K562 (cell line): ENCODE data around the gene VIPR2. TPM values are rescaled to one million over a fixed set of nuclear protein-coding genes. Genes with fewer than 3 reads are reported as not detected.

Source experiments
- ATAC-seq: fragments of 200-7000 bp; cut with Tn5 transposase; 3 replicates; pipeline ENCODE4 v1.9.1; 2020; ENCODE audit warnings: moderate library complexity
- BruUV-seq: library from RNA; stranded (reverse); fragments of 400-500 nt; replicated peaks from 2 replicates; lab custom pipeline; 2021; lab: Mats Ljungman, UMichigan
- CTCF ChIA-PET: fragments of 300-600 bp; formaldehyde crosslinking; extraction: SDS; loops from one replicate; lab custom pipeline; 2021; ENCODE audit warnings: low intra/inter-chr PET ratio; lab: Yijun Ruan, JAX
- POLR2A ChIA-PET: fragments of 300-600, 350-650 bp; sonication (Branson Sonifier 250); formaldehyde crosslinking; extraction: SDS; loops from one replicate; lab custom pipeline; 2021; ENCODE audit warnings: antibody characterized with exemption, inconsistent platforms; lab: Yijun Ruan, JAX
- DNase-seq, 4 experiments: peaks; one replicate each; pipeline versions ENCODE4 v3.0.0 to v3.0.0-alpha.2; 2011 to 2018; ENCODE audit warnings: low spot score in 3 of 4, mixed read lengths in 3 of 4; ENCODE audit errors: extremely low read depth in 1 of 4
- FAIRE-seq: peaks from 2 replicates; lab custom pipeline; 2011; peaks lifted over from hg19 to GRCh38; lab: Jason Lieb, UNC
- H2AFZ ChIP-seq: 2 replicates; pipeline ENCODE4 v1.6.0; 2011; ENCODE audit warnings: low read depth, low read length, control low read depth, inconsistent platforms
- H3K27ac ChIP-seq: fragments of 200-600 bp; 3 replicates; pipeline ENCODE4 v1.8.0; 2011; ENCODE audit warnings: low read depth, mild to moderate bottlenecking, control low read depth, inconsistent platforms, low read length, moderate library complexity, mixed read lengths; ENCODE audit errors: extremely low read depth
- H3K27me3 ChIP-seq, 2 experiments: fragments of 300-600 bp in 1 of 2; 2 replicates in 1 of 2; 3 replicates in 1 of 2; pipeline versions ENCODE4 v1.6.0 to v1.8.0; 2011; ENCODE audit warnings: inconsistent platforms in 2 of 2, low read length in 2 of 2, mild to moderate bottlenecking in 1 of 2, mixed read lengths in 1 of 2, moderate library complexity in 1 of 2; ENCODE audit not compliant: control insufficient read depth in 2 of 2, insufficient read depth in 2 of 2
- H3K36me3 ChIP-seq: fragments of 300-600 bp; 3 replicates; pipeline ENCODE4 v1.8.0; 2011; ENCODE audit warnings: mild to moderate bottlenecking, low read length, inconsistent platforms; ENCODE audit not compliant: control insufficient read depth, insufficient read depth
- H3K4me1 ChIP-seq, 2 experiments: fragments of 200-600 bp in 1 of 2; replicated peaks in 1 of 2; 2 replicates in 1 of 2; 3 replicates in 1 of 2; pipeline versions ENCODE4 v1.5.1 to v1.8.0; 2011; ENCODE audit warnings: inconsistent platforms in 2 of 2, low read length in 2 of 2, mild to moderate bottlenecking in 1 of 2, mixed read lengths in 1 of 2, moderate library complexity in 1 of 2; ENCODE audit not compliant: control insufficient read depth in 2 of 2, insufficient read depth in 2 of 2
- H3K4me2 ChIP-seq: 2 replicates; pipeline ENCODE4 v1.6.1; 2011; ENCODE audit warnings: low read length, control low read depth, inconsistent platforms, mixed read lengths; ENCODE audit not compliant: insufficient read depth
- H3K4me3 ChIP-seq: fragments of 200-600 bp; sonication (generic), shearing (Covaris generic); 2 replicates; pipeline ENCODE4 v1.5.1; 2016; ENCODE audit warnings: control low read depth, inconsistent platforms
- H3K79me2 ChIP-seq: fragments of 200-600 bp; 3 replicates; pipeline ENCODE4 v1.8.0; 2011; ENCODE audit warnings: low read length, inconsistent platforms; ENCODE audit not compliant: control insufficient read depth, insufficient read depth
- H3K9ac ChIP-seq, 2 experiments: 2 replicates each; pipeline versions ENCODE4 v1.6.0 to v1.6.1; 2011; ENCODE audit warnings: low read depth in 2 of 2, low read length in 2 of 2, control low read depth in 1 of 2, inconsistent platforms in 1 of 2, mild to moderate bottlenecking in 1 of 2, mixed read lengths in 1 of 2; ENCODE audit not compliant: insufficient read depth in 1 of 2
- H3K9me1 ChIP-seq: one replicate; pipeline ENCODE4 v1.6.0; 2011; ENCODE audit warnings: inconsistent platforms, mild to moderate bottlenecking, low read length, moderate library complexity; ENCODE audit not compliant: control insufficient read depth, insufficient read depth
- H3K9me3 ChIP-seq: replicated peaks from 2 replicates; pipeline ENCODE4 v1.5.1; 2011; ENCODE audit warnings: low read depth, low read length, inconsistent platforms; ENCODE audit not compliant: control insufficient read depth, insufficient read depth
- H4K20me1 ChIP-seq: replicated peaks from 2 replicates; pipeline ENCODE4 v1.6.1; 2011; ENCODE audit warnings: low read length, inconsistent platforms, mixed read lengths; ENCODE audit not compliant: control insufficient read depth, insufficient read depth
- ASH1L ChIP-seq: fragments of 450-650 bp; IDR thresholded peaks from 2 replicates; pipeline ENCODE4 v1.6.1; 2018; ENCODE audit warnings: borderline replicate concordance, mild to moderate bottlenecking, low read depth; ENCODE audit not compliant: partially characterized antibody
- MGA ChIP-seq: fragments of 450-650 bp; IDR thresholded peaks from 2 replicates; pipeline ENCODE4 v1.6.1; 2016; ENCODE audit warnings: mild to moderate bottlenecking, moderate library complexity
- NEUROD1 ChIP-seq: fragments of 150-350 bp; IDR thresholded peaks from 2 replicates; pipeline ENCODE4 v1.6.1; 2014; ENCODE audit warnings: borderline replicate concordance, low read length, low read depth; ENCODE audit not compliant: partially characterized antibody
- POLR2G ChIP-seq: fragments of 200-400 bp; formaldehyde crosslinking; IDR thresholded peaks from 2 replicates; pipeline ENCODE4 v1.6.1; 2017; ENCODE audit warnings: low read depth, mild to moderate bottlenecking, antibody characterized with exemption, low read length, moderate library complexity
- PREB ChIP-seq: sonication (generic); formaldehyde crosslinking; IDR thresholded peaks from 2 replicates; pipeline ENCODE4 v1.8.1; 2023; ENCODE audit warnings: mild to moderate bottlenecking, missing genetic modification reagents
- RFX7 ChIP-seq: fragments of 250-450 bp; sonication (Bioruptor Pico); IDR thresholded peaks from 2 replicates; pipeline ENCODE4 v1.5.1; 2021; ENCODE audit warnings: mild to moderate bottlenecking
- ZNF551 ChIP-seq: fragments of 250-450 bp; sonication (Bioruptor Pico); IDR thresholded peaks from 2 replicates; pipeline ENCODE4 v1.5.0; 2021; ENCODE audit warnings: mild to moderate bottlenecking, moderate library complexity
- WGBS: fragments of 100-300 bp; shearing (Covaris generic); methylation state at CpG from one replicate; pipeline ENCODE4 v1.1.6; 2016; ENCODE audit warnings: low coverage, mixed read lengths; ENCODE audit not compliant: insufficient coverage; ENCODE audit errors: missing lambda C conversion rate; 5-methylcytosine and 5-hydroxymethylcytosine counted together
- in situ Hi-C: fragments of 300-500 bp; cut with MboI; formaldehyde crosslinking; loops from 4 replicates; pipeline ENCODE4 v1.15.0; 2018; ENCODE audit warnings: inconsistent platforms, mixed read lengths
- intact Hi-C: fragments of 100-400 bp; cut with micrococcal nuclease; formaldehyde crosslinking; loops from 2 replicates; pipeline ENCODE4 v1.14.2; 2022
- polyA plus RNA-seq, 8 experiments: library from polyadenylated mRNA; depleted of rRNA in 4 of 8; stranded (reverse) in 5 of 8; unstranded in 3 of 8; fragments of >200 nt; fragmentation: Nextera tagmentation in 2 of 8; fragmentation: Illumina TruSeq in 1 of 8; extraction: Ambion mirVana in 2 of 8; extraction: Trizol in 1 of 8; gene quantifications; 2 replicates each; pipeline versions ENCODE4 v1.2.1 to v1.2.3, GENCODE V29; 2011 to 2014; ENCODE audit warnings: inconsistent platforms in 1 of 8, missing spikeins in 1 of 8
- total RNA-seq, 7 experiments: library from RNA; depleted of rRNA in 6 of 7; stranded (reverse); fragments of >200 nt in 6 of 7; fragmentation: Illumina TruSeq in 2 of 7; extraction: Trizol in 2 of 7; gene quantifications; 2 replicates each; pipeline versions ENCODE4 v1.2.1 to v1.2.3, GENCODE V29; 2011 to 2021; ENCODE audit warnings: low replicate concordance in 1 of 7

Gene VIPR2
- total and polyA plus RNA-seq, 9 of the 15 experiments (the other 6 are each of a cell fraction or from before 2014, with no cell fraction given), result 0.04 TPM; not detected in 8

- no TSS peak for BruUV-seq
- WGBS, result 9% methylated on average over 13 of the region's 13 CpGs
- no peak for FAIRE-seq
- H3K9ac ChIP-seq, result no peak overlapping the region
- in situ Hi-C loops, result no loop called here
- no peaks in the 10 kb centered on the region; the same call in 1 of the 2 replicates for H4K20me1 ChIP-seq
- no peak overlapping the region for H3K4me3 ChIP-seq
- H3K4me2 ChIP-seq, result no peak overlapping the region
- H3K79me2 ChIP-seq, result no peaks in the 10 kb centered on the region
- ATAC-seq, result no peak
- H3K36me3 ChIP-seq, result no peaks in the 10 kb centered on the region
- POLR2A ChIA-PET, result no interaction called here
- TF ChIP-seq ZNF551 (CRISPR knock-in tag) (no peak), POLR2G (no peak), NEUROD1 (no peak), ASH1L (no peak), MGA (no peak), PREB (CRISPR knock-in tag) (no peak), RFX7 (no peak)
- TF ChIP-seq, all 486 proteins: peak for 0
- H3K27me3 ChIP-seq, result peaks cover 59 to 85% of the 10 kb centered on the region in 2 experiments
- no peak overlapping the region for H2AFZ ChIP-seq
- H3K27ac ChIP-seq, result no peak overlapping the region
- intact Hi-C loops, result no loop called here
- peaks cover 0 to 3% of the 10 kb centered on the region in 2 experiments; a peak in 1 of 5 replicates for H3K4me1 ChIP-seq
- DNase-seq, result no peak
- no peaks in the 10 kb centered on the region for H3K9me1 ChIP-seq
- CTCF ChIA-PET, result no interaction called here
- H3K9me3 ChIP-seq, result no peaks in the 10 kb centered on the region
Observed at GRCh38 chr7:159152816-159153215, 8.1 kb upstream of the VIPR2 start.
